Progenitor cell of endocrine pancreas (in vitro differentiated cells): ENCODE measurements around the gene EEF2K. TPM values are rescaled to one million over a fixed set of nuclear protein-coding genes. Genes with fewer than 3 reads are reported as not detected.

Experiments used
- DNase-seq: peaks from one replicate; pipeline ENCODE4 v3.0.0; 2021; ENCODE audit warnings: low spot score; ENCODE audit not compliant: unreplicated experiment
- H3K27ac Mint-ChIP-seq: 2 replicates; pipeline ENCODE4 v1.8.0; 2021; ENCODE audit warnings: mild to moderate bottlenecking, moderate library complexity, mixed read lengths
- H3K27me3 Mint-ChIP-seq: 2 replicates; pipeline ENCODE4 v1.8.0; 2021; ENCODE audit warnings: mixed read lengths
- H3K36me3 Mint-ChIP-seq: 2 replicates; pipeline ENCODE4 v1.8.0; 2022; ENCODE audit warnings: mixed read lengths; ENCODE audit not compliant: insufficient read depth
- H3K4me1 Mint-ChIP-seq: 2 replicates; pipeline ENCODE4 v1.8.0; 2021; ENCODE audit warnings: low read depth, mixed read lengths
- H3K4me3 Mint-ChIP-seq: 2 replicates; pipeline ENCODE4 v1.8.0; 2021; ENCODE audit warnings: low read depth, mild to moderate bottlenecking, moderate library complexity, mixed read lengths
- H3K9me3 Mint-ChIP-seq: 2 replicates; pipeline ENCODE4 v1.8.0; 2021; ENCODE audit warnings: low read depth, mixed read lengths
- total RNA-seq: library from RNA; stranded (reverse); gene quantifications from 2 replicates; pipeline ENCODE4 v1.2.1, GENCODE V29; 2021
- TF ChIP-seq, protein P1 (sequence below): fragments of 200-600 bp; sonication (generic); IDR thresholded peaks from one replicate; pipeline ENCODE4 v1.5.0; 2021; ENCODE audit warnings: antibody characterized with exemption, mild to moderate bottlenecking; ENCODE audit not compliant: unreplicated experiment

The EEF2K gene
- total RNA-seq, 1 donor from 2014 or later, result 15.4 TPM

DNA sequence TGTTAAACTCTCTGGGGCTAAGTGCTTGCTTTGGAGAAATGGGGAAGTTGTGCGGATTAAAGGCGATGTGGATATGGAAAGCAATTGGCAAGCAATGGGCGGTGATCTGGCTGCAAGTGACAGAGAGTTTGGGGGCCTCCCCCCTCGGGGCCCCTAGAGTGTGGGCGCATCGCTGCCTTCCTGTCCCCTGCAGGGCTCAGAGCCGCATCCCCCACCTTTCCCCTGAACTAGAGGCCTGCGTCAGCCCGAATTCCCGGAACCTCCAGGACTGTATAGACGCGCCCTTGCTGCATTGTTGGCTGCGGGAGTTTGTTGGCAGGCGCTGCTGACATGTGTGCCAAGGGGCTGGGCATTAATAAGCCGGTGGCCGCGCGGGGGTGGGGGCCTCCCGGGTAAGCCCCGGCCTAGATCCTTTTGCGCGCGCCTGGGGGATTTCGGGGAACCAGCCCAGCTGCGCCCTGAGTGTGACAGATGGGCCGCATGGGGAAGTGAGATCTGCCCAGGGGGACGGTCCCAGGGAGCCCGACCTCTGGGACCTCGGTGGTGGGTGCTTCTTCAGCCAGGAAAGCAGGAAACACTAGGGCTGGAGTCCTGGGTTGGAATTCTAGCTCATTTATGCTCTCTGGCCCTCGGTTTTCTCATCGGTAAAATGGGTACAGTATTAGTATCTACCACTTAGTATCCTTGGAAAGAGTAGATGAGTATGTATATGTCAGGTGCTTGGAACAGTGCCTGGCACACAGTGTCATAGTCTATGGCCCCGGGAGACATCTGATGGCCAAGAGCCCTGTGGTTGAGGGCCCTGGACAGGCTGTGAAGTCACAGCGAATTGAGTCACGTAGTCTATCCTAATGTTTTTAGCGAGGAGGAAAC lies 1.0 kb downstream of the EEF2K start:
- TF ChIP-seq, protein P1, sequence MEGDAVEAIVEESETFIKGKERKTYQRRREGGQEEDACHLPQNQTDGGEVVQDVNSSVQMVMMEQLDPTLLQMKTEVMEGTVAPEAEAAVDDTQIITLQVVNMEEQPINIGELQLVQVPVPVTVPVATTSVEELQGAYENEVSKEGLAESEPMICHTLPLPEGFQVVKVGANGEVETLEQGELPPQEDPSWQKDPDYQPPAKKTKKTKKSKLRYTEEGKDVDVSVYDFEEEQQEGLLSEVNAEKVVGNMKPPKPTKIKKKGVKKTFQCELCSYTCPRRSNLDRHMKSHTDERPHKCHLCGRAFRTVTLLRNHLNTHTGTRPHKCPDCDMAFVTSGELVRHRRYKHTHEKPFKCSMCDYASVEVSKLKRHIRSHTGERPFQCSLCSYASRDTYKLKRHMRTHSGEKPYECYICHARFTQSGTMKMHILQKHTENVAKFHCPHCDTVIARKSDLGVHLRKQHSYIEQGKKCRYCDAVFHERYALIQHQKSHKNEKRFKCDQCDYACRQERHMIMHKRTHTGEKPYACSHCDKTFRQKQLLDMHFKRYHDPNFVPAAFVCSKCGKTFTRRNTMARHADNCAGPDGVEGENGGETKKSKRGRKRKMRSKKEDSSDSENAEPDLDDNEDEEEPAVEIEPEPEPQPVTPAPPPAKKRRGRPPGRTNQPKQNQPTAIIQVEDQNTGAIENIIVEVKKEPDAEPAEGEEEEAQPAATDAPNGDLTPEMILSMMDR, result no peak
- Mint-ChIP-seq H3K9me3 (no peaks in the 10 kb centered on the region), H3K27ac (no peak overlapping the region), H3K4me3 (peak overlapping the region; percentile 82), H3K4me1 (peaks cover 8% of the 10 kb centered on the region), H3K27me3 (peaks cover 4% of the 10 kb centered on the region), H3K36me3 (peaks cover 2% of the 10 kb centered on the region)
- no peak for DNase-seq

DNA sequence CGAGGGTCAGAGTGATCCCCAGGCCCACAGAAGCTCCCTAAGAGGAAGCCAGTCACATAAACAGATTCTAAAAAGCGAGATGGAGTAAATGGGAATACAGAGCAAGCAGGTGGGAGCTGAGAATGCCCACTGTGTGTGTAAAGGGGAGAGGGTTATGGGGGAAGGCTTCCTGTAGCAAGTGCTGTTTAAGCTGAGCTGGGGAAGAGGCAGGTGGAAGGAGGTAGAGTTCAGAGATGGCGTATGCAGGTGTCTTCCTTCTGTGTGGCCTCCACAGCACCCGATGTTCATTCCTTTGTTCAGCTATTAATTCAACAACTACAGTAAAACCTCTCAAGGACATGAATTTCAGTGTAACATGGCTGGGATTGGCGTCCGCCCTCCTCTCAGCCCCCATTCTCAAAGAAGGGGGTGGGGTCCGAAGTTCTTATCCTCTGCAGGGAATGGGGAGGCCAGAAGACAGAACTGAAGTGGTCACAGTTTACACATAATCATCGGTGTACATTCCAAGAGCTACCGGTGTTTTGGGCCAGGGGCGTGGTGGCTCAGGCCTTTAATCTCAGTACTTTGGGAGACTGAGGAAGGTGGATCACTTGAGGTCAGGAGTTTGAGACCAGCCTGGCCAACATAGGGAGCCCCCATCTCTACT lies 1.8 kb downstream of the EEF2K start:
- no peak for DNase-seq
- Mint-ChIP-seq H3K36me3 (peaks cover 3% of the 10 kb centered on the region), H3K4me3 (peak overlapping the region; percentile 82), H3K27me3 (peaks cover 4% of the 10 kb centered on the region), H3K9me3 (no peaks in the 10 kb centered on the region), H3K27ac (no peak overlapping the region), H3K4me1 (peaks cover 8% of the 10 kb centered on the region)
- TF ChIP-seq, protein P1, result no peak

DNA sequence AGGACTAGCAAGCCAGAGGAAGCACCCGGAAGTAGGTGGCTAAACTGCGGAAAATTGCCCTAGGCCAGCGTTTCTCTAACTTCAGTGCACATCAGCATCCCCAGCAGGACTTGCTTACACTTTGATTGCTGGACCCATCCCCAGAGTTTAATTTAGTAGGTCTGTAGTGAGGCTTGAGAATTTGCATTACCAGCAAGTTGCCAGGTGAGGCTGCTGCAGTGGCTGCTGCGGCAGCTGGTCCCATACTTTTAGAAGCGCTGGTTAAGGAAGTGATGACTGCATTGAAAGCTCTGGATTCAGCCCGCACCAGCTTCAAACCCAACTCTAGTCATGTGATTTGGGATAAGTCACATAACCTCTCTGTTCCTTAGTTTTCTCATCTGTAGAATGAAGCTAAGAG lies 4.2 kb downstream of the EEF2K start:
- H3K27ac Mint-ChIP-seq, result no peak overlapping the region
- H3K27me3 Mint-ChIP-seq, result peaks cover 4% of the 10 kb centered on the region
- H3K9me3 Mint-ChIP-seq, result peaks cover 4% of the 10 kb centered on the region
- peaks cover 8% of the 10 kb centered on the region for H3K4me1 Mint-ChIP-seq
- DNase-seq, result no peak
- no peak overlapping the region for H3K4me3 Mint-ChIP-seq
- H3K36me3 Mint-ChIP-seq, result peaks cover 3% of the 10 kb centered on the region
- TF ChIP-seq, protein P1, result no peak

DNA sequence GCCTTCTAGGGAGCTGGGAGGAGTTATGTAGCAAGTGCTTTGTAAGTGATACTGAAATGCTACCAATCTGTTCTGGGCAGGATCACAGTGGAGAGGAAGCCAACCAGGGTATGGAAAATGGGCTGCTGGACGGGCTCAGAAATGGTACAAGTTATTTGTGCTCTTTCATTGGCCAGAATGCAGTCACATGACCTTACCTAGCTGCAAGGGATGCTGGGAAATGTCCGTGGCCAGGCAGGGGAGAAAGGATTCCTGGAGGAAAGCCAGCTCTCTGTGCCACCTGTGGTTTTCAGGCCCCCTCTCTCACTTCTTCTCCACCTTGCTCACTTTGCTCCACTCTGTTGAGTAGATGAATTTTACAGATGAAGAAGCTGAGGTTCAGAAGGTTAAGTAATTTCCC lies 4.8 kb downstream of the EEF2K start:
- TF ChIP-seq, protein P1, result no peak
- Mint-ChIP-seq H3K27me3 (peaks cover 4% of the 10 kb centered on the region), H3K36me3 (peaks cover 3% of the 10 kb centered on the region), H3K9me3 (peaks cover 4% of the 10 kb centered on the region), H3K27ac (no peak overlapping the region), H3K4me1 (peaks cover 6% of the 10 kb centered on the region), H3K4me3 (no peak overlapping the region)
- no peak for DNase-seq

- Mint-ChIP-seq H3K27ac (no peak overlapping the region), H3K9me3 (peaks cover 4% of the 10 kb centered on the region), H3K27me3 (no peaks in the 10 kb centered on the region), H3K4me1 (no peaks in the 10 kb centered on the region), H3K36me3 (peaks cover 3% of the 10 kb centered on the region), H3K4me3 (no peak overlapping the region)
- TF ChIP-seq, protein P1, result no peak
- no peak for DNase-seq
These were observed 7.2 kb downstream of the EEF2K start for GRCh38 chr16:22213236-22213635.
